GM23338 (cell line): Measurements from ENCODE around the gene CLEC2B.

Experiments used
- CTCF ChIP-seq, 2 experiments: fragments of 200-600 bp in 1 of 2; sonication (generic) in 1 of 2; conservative IDR thresholded peaks; 2 replicates each; pipeline versions ENCODE4 v1.5.1 to v1.6.1; 2016 to 2017; ENCODE audit warnings: antibody characterized with exemption in 2 of 2, low read depth in 2 of 2, mild to moderate bottlenecking in 2 of 2, moderate library complexity in 1 of 2
- EZH2 ChIP-seq: fragments of 200-600 bp; sonication (generic); IDR thresholded peaks from one replicate; pipeline ENCODE4 v1.8.0; 2017; ENCODE audit warnings: antibody characterized with exemption, mild to moderate bottlenecking, low read depth; ENCODE audit not compliant: unreplicated experiment
- EZH2phosphoT487 ChIP-seq: fragments of 200-600 bp; sonication (generic); IDR thresholded peaks from one replicate; pipeline ENCODE4 v1.8.1; 2018; ENCODE audit warnings: antibody characterized with exemption; ENCODE audit not compliant: unreplicated experiment
- JUNB ChIP-seq: IDR thresholded peaks from one replicate; pipeline ENCODE4 v1.6.1; 2016; ENCODE audit warnings: antibody characterized with exemption; ENCODE audit not compliant: unreplicated experiment
- POLR2AphosphoS5 ChIP-seq: IDR thresholded peaks from 2 replicates; pipeline ENCODE4 v1.6.1; 2016; ENCODE audit warnings: antibody characterized with exemption, low read depth
- REST ChIP-seq: IDR thresholded peaks from one replicate; pipeline ENCODE4 v1.6.1; 2018; ENCODE audit warnings: antibody characterized with exemption; ENCODE audit not compliant: unreplicated experiment
- STAT1 ChIP-seq: IDR thresholded peaks from one replicate; pipeline ENCODE4 v1.6.1; 2016; ENCODE audit warnings: antibody characterized with exemption; ENCODE audit not compliant: unreplicated experiment
- ZNF331 ChIP-seq: fragments of 250-450 bp; sonication (Bioruptor Pico); IDR thresholded peaks from 2 replicates; pipeline ENCODE4 v1.5.0; 2020; ENCODE audit warnings: low read depth, mild to moderate bottlenecking, moderate library complexity

GRCh38 chr12:9911708-9912107, 42.6 kb upstream of the CLEC2B start:
- TF ChIP-seq EZH2phosphoT487 (no peak), REST (no peak), CTCF (conservative IDR thresholded peaks at IDR 0.05; ENCODE audit: low read depth in 2 of 2) (no peak), STAT1 (no peak), JUNB (no peak), POLR2AphosphoS5 (no peak), EZH2 (no peak), ZNF331 (no peak)
